ENCODE data around the gene PDE10A.

The PDE10A gene

DNA sequence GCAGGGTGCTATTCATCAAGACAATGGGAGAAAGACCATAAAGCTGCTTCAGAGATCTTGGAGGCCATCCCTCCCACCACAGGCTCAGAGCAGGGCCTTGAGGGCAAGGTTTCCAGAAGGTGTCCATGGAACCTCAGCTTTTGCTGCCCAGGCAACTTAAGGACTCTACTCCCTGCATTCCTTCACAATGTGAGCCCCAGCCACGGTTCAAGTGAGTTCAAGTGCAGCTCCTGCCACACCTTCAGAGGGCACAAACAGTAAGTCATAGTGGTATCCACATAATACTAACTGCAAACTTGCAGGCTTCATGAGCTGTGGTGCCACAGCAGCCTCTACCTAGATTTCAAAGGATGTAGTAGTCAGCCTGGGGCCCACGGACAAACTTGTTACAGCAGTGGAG, 209.6 kb downstream of the PDE10A start:
- Histone ChIP-seq H3K9me2 (ENCODE audit: low read depth, low read length) (no peaks in the 10 kb centered on the region), H3K9ac (ENCODE audit: low read length) (no peak overlapping the region), H2AFZ (ENCODE audit: low read length) (no peak overlapping the region), H3K36me3 (ENCODE audit: insufficient read depth, low read length) (no peaks in the 10 kb centered on the region), H3F3A (ENCODE audit: insufficient read depth, low read length) (no peaks in the 10 kb centered on the region), H3K27me3 (ENCODE audit: insufficient read depth, low read length) (no peaks in the 10 kb centered on the region), H3K9me3 (ENCODE audit: low read length) (no peaks in the 10 kb centered on the region), H3K79me2 (ENCODE audit: insufficient read depth, low read length) (no peaks in the 10 kb centered on the region), H4K20me1 (ENCODE audit: insufficient read depth, low read length) (no peaks in the 10 kb centered on the region), H3K4me3 (ENCODE audit: low read depth, low read length, poor library complexity, severe bottlenecking) (no peak overlapping the region), H3K4me1 (ENCODE audit: insufficient read depth, low read length, severe bottlenecking) (no peaks in the 10 kb centered on the region), H3K27ac (ENCODE audit: low read depth, low read length, poor library complexity, severe bottlenecking) (no peak overlapping the region), H3K4me2 (ENCODE audit: low read length) (no peak overlapping the region)
- no peak for TF ChIP-seq CTCF (IDR thresholded peaks at IDR 0.05; ENCODE audit: low read length)
- no peak for TF ChIP-seq EZH2 (IDR thresholded peaks at IDR 0.05; ENCODE audit: borderline replicate concordance, low read length)

GRCh38 chr6:165451838-165452237, 211.2 kb downstream of the PDE10A start:
- Histone ChIP-seq H3K9ac (ENCODE audit: low read length) (no peak overlapping the region), H3K4me2 (ENCODE audit: low read length) (no peak overlapping the region), H3K27me3 (ENCODE audit: insufficient read depth, low read length) (no peaks in the 10 kb centered on the region), H3K4me3 (ENCODE audit: low read depth, low read length, poor library complexity, severe bottlenecking) (no peak overlapping the region), H2AFZ (ENCODE audit: low read length) (no peak overlapping the region), H3K79me2 (ENCODE audit: insufficient read depth, low read length) (no peaks in the 10 kb centered on the region), H3F3A (ENCODE audit: insufficient read depth, low read length) (no peaks in the 10 kb centered on the region), H3K36me3 (ENCODE audit: insufficient read depth, low read length) (no peaks in the 10 kb centered on the region), H3K9me3 (ENCODE audit: low read length) (no peaks in the 10 kb centered on the region), H3K27ac (ENCODE audit: low read depth, low read length, poor library complexity, severe bottlenecking) (no peak overlapping the region), H4K20me1 (ENCODE audit: insufficient read depth, low read length) (no peaks in the 10 kb centered on the region), H3K9me2 (ENCODE audit: low read depth, low read length) (no peaks in the 10 kb centered on the region), H3K4me1 (ENCODE audit: insufficient read depth, low read length, severe bottlenecking) (no peaks in the 10 kb centered on the region)
- TF ChIP-seq CTCF (IDR thresholded peaks at IDR 0.05; ENCODE audit: low read length): no peak
- TF ChIP-seq EZH2 (IDR thresholded peaks at IDR 0.05; ENCODE audit: borderline replicate concordance, low read length): no peak

GRCh38 chr6:165448210-165448609, 214.8 kb downstream of the PDE10A start:
- H3K36me3 ChIP-seq (ENCODE audit: insufficient read depth, low read length): no peaks in the 10 kb centered on the region
- H3K4me3 ChIP-seq (ENCODE audit: low read depth, low read length, poor library complexity, severe bottlenecking): no peak overlapping the region
- H3K27me3 ChIP-seq (ENCODE audit: insufficient read depth, low read length): no peaks in the 10 kb centered on the region
- H3K4me2 ChIP-seq (ENCODE audit: low read length): no peak overlapping the region
- no peak overlapping the region for H2AFZ ChIP-seq (ENCODE audit: low read length)
- H3K9me2 ChIP-seq (ENCODE audit: low read depth, low read length): no peaks in the 10 kb centered on the region
- no peaks in the 10 kb centered on the region for H3K4me1 ChIP-seq (ENCODE audit: insufficient read depth, low read length, severe bottlenecking)
- H3K9me3 ChIP-seq (ENCODE audit: low read length): no peaks in the 10 kb centered on the region
- H3K9ac ChIP-seq (ENCODE audit: low read length): no peak overlapping the region
- H3K79me2 ChIP-seq (ENCODE audit: insufficient read depth, low read length): no peaks in the 10 kb centered on the region
- no peak overlapping the region for H3K27ac ChIP-seq (ENCODE audit: low read depth, low read length, poor library complexity, severe bottlenecking)
- no peaks in the 10 kb centered on the region for H4K20me1 ChIP-seq (ENCODE audit: insufficient read depth, low read length)
- TF ChIP-seq CTCF (IDR thresholded peaks at IDR 0.05; ENCODE audit: low read length) (no peak), EZH2 (IDR thresholded peaks at IDR 0.05; ENCODE audit: borderline replicate concordance, low read length) (no peak)
- no peaks in the 10 kb centered on the region for H3F3A ChIP-seq (ENCODE audit: insufficient read depth, low read length)

All from OCI-LY1 (cell line).